Stomach (tissue), 9 donors: ENCODE measurements around the gene CHST7. TPM values are rescaled to one million over a fixed set of nuclear protein-coding genes. Genes with fewer than 3 reads are reported as not detected.
A peak's percentile ranks its signal among the peaks of the same experiment; 100 is the strongest.

Source experiments
- DNase-seq, 2 donors: peaks; one replicate each; pipeline versions ENCODE4 v3.0.0 to v3.0.0-alpha.2; 2013 to 2019
- H3K27ac ChIP-seq, 5 donors: fragments of 200-600 bp in 4 of 5; sonication (generic) in 4 of 5; one replicate each; pipeline ENCODE4 v1.5.1; 2013 to 2019; ENCODE audit warnings: mild to moderate bottlenecking in 1 of 5, moderate library complexity in 1 of 5
- H3K27me3 ChIP-seq, 3 donors: fragments of 200-600 bp; sonication (generic); one replicate each; pipeline ENCODE4 v1.5.1; 2017 to 2019; ENCODE audit warnings: mixed run types in 1 of 3
- H3K36me3 ChIP-seq, 4 donors: fragments of 200-600 bp; sonication (generic); 1 replicate in 3 of 4; 2 replicates in 1 of 4; pipeline ENCODE4 v1.5.1; 2016 to 2019
- H3K4me1 ChIP-seq, 4 donors: fragments of 200-600 bp; sonication (generic); one replicate each; pipeline ENCODE4 v1.5.1; 2016 to 2019
- H3K4me3 ChIP-seq, 4 donors: fragments of 200-600 bp; sonication (generic) in 3 of 4; one replicate each; pipeline ENCODE4 v1.5.1; 2016 to 2019; ENCODE audit warnings: mild to moderate bottlenecking in 1 of 4
- H3K9me3 ChIP-seq, 4 donors: fragments of 200-600 bp; sonication (generic); one replicate each; pipeline ENCODE4 v1.5.1; 2016 to 2019
- CTCF ChIP-seq, 7 experiments: fragments of 450-650 bp in 4 of 7; fragments of 200-600 bp in 3 of 7; sonication (generic) in 3 of 7; IDR thresholded peaks; one replicate each; pipeline ENCODE4 v1.5.1; 2016 to 2019; ENCODE audit warnings: antibody characterized with exemption in 7 of 7, control low read depth in 2 of 7, mild to moderate bottlenecking in 1 of 7
- EP300 ChIP-seq: sonication (generic); formaldehyde crosslinking; IDR thresholded peaks from one replicate; pipeline ENCODE4 v1.6.1; 2017; ENCODE audit warnings: antibody characterized with exemption
- POLR2A ChIP-seq, 4 donors: fragments of 450-650 bp; IDR thresholded peaks; one replicate each; pipeline ENCODE4 v1.6.1; 2016; ENCODE audit warnings: antibody characterized with exemption in 4 of 4, control low read depth in 2 of 4, mild to moderate bottlenecking in 1 of 4, moderate library complexity in 1 of 4
- POLR2AphosphoS5 ChIP-seq, 3 donors: sonication (generic); formaldehyde crosslinking; IDR thresholded peaks; one replicate each; pipeline ENCODE4 v1.6.1; 2016; ENCODE audit warnings: antibody characterized with exemption in 3 of 3
- WGBS, 5 donors: extraction: QIAGEN DNeasy Blood & Tissue Kit in 3 of 5; methylation state at CpG; one replicate each; pipeline versions ENCODE4 v1.1.5 to v1.1.7; 2013 to 2018; 5-methylcytosine and 5-hydroxymethylcytosine counted together
- intact Hi-C: fragments of 100-400 bp; cut with DNase I; formaldehyde crosslinking; loops from one replicate; pipeline ENCODE4 v1.15.1; 2023; ENCODE audit warnings: low total_unique reads
- polyA plus RNA-seq, 3 donors: library from polyadenylated mRNA; stranded (reverse); fragments of 200-250 nt; gene quantifications; one replicate each; pipeline ENCODE4 v1.2.3, GENCODE V29; 2013
- total RNA-seq, 5 donors: library from RNA; depleted of rRNA; stranded (reverse); fragments of >200 nt; gene quantifications; one replicate each; pipeline versions ENCODE4 v1.1.0 to v1.2.3, GENCODE V29; 2014 to 2016
- donor health status: healthy with polysubstance abuse.
- donor health status: Bipolar disorder and iron deficiency.
- donor health status: healthy.

CHST7 gene
- total and polyA plus RNA-seq, 8 donors: 0.29 to 10.1 (median 2.1) TPM

GRCh38 chrX:46571423-46572339 is 1.9 kb upstream of the CHST7 start:
- intact Hi-C loops: no loop called here
- TF ChIP-seq CTCF (IDR thresholded peaks at IDR 0.05) (no peak), EP300 (no peak), POLR2A (IDR thresholded peaks at IDR 0.05) (no peak), POLR2AphosphoS5 (IDR thresholded peaks at IDR 0.05) (no peak)
- peaks cover 0 to 34% (median 21%) of the 10 kb centered on the region in 4 donors for H3K4me1 ChIP-seq
- no peak overlapping the region for H3K4me3 ChIP-seq
- WGBS, 5 donors: 57 to 76% (median 73%) methylated on average over 9 to 10 of the region's 10 CpGs
- no peaks in the 10 kb centered on the region for H3K9me3 ChIP-seq
- H3K27me3 ChIP-seq: peaks cover 0 to 18% (median 10%) of the 10 kb centered on the region in 3 donors
- H3K36me3 ChIP-seq: no peaks in the 10 kb centered on the region
- no peak overlapping the region for H3K27ac ChIP-seq
- no peak for DNase-seq

DNA sequence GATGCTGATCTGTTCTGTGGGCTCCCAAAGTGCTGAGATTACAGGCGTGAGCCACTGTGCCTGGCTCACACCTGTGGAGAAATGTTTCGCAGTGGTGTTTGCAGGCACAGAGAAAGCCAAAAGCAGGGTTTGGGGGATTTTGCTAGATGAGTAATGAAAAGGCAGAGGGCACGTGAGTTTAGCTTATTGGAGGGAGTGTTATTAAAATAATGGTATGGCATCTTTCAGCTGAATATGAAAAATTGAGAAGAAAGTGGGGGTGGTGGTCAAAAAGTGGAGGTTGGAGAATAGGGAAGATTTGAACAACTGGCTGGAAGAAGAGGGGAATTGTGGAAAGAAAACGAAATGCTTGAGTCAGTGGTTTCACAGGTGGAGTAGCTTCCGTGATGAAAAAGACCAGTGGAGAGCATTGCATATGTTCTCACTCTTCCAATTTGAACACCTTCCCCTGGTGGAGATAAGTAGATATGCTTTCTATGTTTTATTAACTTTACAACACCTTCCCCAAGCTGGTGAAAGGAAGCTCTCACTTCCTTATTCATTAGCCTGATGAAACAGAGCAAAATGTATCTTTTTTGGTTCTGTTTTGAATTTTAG is 1.1 kb upstream of the CHST7 start:
- no peak for DNase-seq
- no peaks in the 10 kb centered on the region for H3K9me3 ChIP-seq
- TF ChIP-seq POLR2AphosphoS5 (IDR thresholded peaks at IDR 0.05): no peak
- TF ChIP-seq EP300: no peak
- TF ChIP-seq POLR2A (IDR thresholded peaks at IDR 0.05): no peak
- no peak for TF ChIP-seq CTCF (IDR thresholded peaks at IDR 0.05)
- H3K4me1 ChIP-seq: peaks cover 0 to 34% (median 21%) of the 10 kb centered on the region in 4 donors
- H3K4me3 ChIP-seq: no peak overlapping the region
- 58 to 82% (median 76%) methylated on average over 5 of the region's 5 CpGs for WGBS, 5 donors
- H3K27ac ChIP-seq: peak overlapping the region in 3 of 5 donors; percentile 65 to 77 (median 74)
- intact Hi-C loops: no loop called here
- peaks cover 0 to 18% (median 10%) of the 10 kb centered on the region in 3 donors for H3K27me3 ChIP-seq
- no peaks in the 10 kb centered on the region for H3K36me3 ChIP-seq

- no peaks in the 10 kb centered on the region for H3K9me3 ChIP-seq
- H3K27me3 ChIP-seq: peaks cover 0 to 18% (median 10%) of the 10 kb centered on the region in 3 donors
- H3K4me3 ChIP-seq: peak overlapping the region; percentile 45 to 71 (median 58)
- peaks cover 0 to 34% (median 21%) of the 10 kb centered on the region in 4 donors for H3K4me1 ChIP-seq
- 0 to 55% (median 5%) methylated on average over 9 to 105 of the region's 107 CpGs for WGBS, 5 donors
- no peaks in the 10 kb centered on the region for H3K36me3 ChIP-seq
- TF ChIP-seq EP300: no peak
- TF ChIP-seq CTCF (IDR thresholded peaks at IDR 0.05): no peak
- no peak for TF ChIP-seq POLR2AphosphoS5 (IDR thresholded peaks at IDR 0.05)
- TF ChIP-seq POLR2A (IDR thresholded peaks at IDR 0.05): no peak
- H3K27ac ChIP-seq: peak overlapping the region; percentile 48 to 77 (median 65)
- DNase-seq: peak; percentile 40 to 80
- intact Hi-C loops: no loop called here
Measured at GRCh38 chrX:46573892-46574773, 568 bp downstream of the CHST7 start.
